ENCODE measurements around the gene TARP.

The TARP gene

GRCh38 chr7:38281266-38281665, 7.8 kb upstream of the TARP start:
- H3K36me3 ChIP-seq = no peaks in the 10 kb centered on the region
- no peak overlapping the region for H3K27ac ChIP-seq
- TF ChIP-seq EP300 (IDR thresholded peaks at IDR 0.05) (no peak), CTCF (IDR thresholded peaks at IDR 0.05) (no peak), POLR2A (IDR thresholded peaks at IDR 0.05) (no peak)
- H3K4me3 ChIP-seq = no peak overlapping the region
- no peaks in the 10 kb centered on the region for H3K4me1 ChIP-seq
- DNase-seq (ENCODE audit: low spot score in 2 of 2) = no peak
- no peaks in the 10 kb centered on the region for H3K27me3 ChIP-seq
- no peaks in the 10 kb centered on the region for H3K9me3 ChIP-seq

GRCh38 chr7:38280707-38281106, 7.3 kb upstream of the TARP start:
- no peak for DNase-seq (ENCODE audit: low spot score in 2 of 2)

GRCh38 chr7:38280000-38280399, 6.6 kb upstream of the TARP start:
- DNase-seq (ENCODE audit: low spot score in 2 of 2) = no peak
- Histone ChIP-seq H3K36me3 (no peaks in the 10 kb centered on the region), H3K4me1 (no peaks in the 10 kb centered on the region), H3K27ac (no peak overlapping the region), H3K9me3 (no peaks in the 10 kb centered on the region), H3K4me3 (no peak overlapping the region), H3K27me3 (no peaks in the 10 kb centered on the region)
- WGBS, 2 donors = 48 to 50% methylated on average over 1 of the region's 1 CpG
- no peak for TF ChIP-seq EP300 (IDR thresholded peaks at IDR 0.05)

More at GRCh38 chr7:38280707-38281106, 7.3 kb upstream of the TARP start:
- no peaks in the 10 kb centered on the region for H3K9me3 ChIP-seq
- no peak overlapping the region for H3K27ac ChIP-seq
- H3K27me3 ChIP-seq = no peaks in the 10 kb centered on the region
- WGBS, 2 donors = 93 to 95% methylated on average over 3 of the region's 3 CpGs
- no peak overlapping the region for H3K4me3 ChIP-seq
- H3K36me3 ChIP-seq = no peaks in the 10 kb centered on the region
- no peaks in the 10 kb centered on the region for H3K4me1 ChIP-seq
- TF ChIP-seq POLR2A (IDR thresholded peaks at IDR 0.05) (no peak), EP300 (IDR thresholded peaks at IDR 0.05) (no peak), CTCF (IDR thresholded peaks at IDR 0.05) (no peak)

GRCh38 chr7:38276096-38276877, 2.9 kb upstream of the TARP start:
- Histone ChIP-seq H3K4me1 (no peaks in the 10 kb centered on the region), H3K9me3 (no peaks in the 10 kb centered on the region), H3K27me3 (no peaks in the 10 kb centered on the region), H3K27ac (no peak overlapping the region), H3K4me3 (no peak overlapping the region), H3K36me3 (no peaks in the 10 kb centered on the region)
- 74% methylated on average over 6 of the region's 6 CpGs for WGBS, 2 donors
- no peak for TF ChIP-seq EP300 (IDR thresholded peaks at IDR 0.05)
- TF ChIP-seq POLR2A (IDR thresholded peaks at IDR 0.05) = no peak
- no peak for TF ChIP-seq CTCF (IDR thresholded peaks at IDR 0.05)
- no peak for DNase-seq (ENCODE audit: low spot score in 2 of 2)

- TF ChIP-seq CTCF (IDR thresholded peaks at IDR 0.05) = no peak
- TF ChIP-seq POLR2A (IDR thresholded peaks at IDR 0.05) = no peak
- no peak for TF ChIP-seq EP300 (IDR thresholded peaks at IDR 0.05)
- no peak overlapping the region for H3K27ac ChIP-seq
- H3K4me1 ChIP-seq = no peaks in the 10 kb centered on the region
- H3K27me3 ChIP-seq = no peaks in the 10 kb centered on the region
- H3K36me3 ChIP-seq = no peaks in the 10 kb centered on the region
- H3K4me3 ChIP-seq = no peak overlapping the region
- DNase-seq (ENCODE audit: low spot score in 2 of 2) = no peak
- WGBS, 2 donors = 81 to 86% methylated on average over 3 of the region's 3 CpGs
- H3K9me3 ChIP-seq = no peaks in the 10 kb centered on the region
These were observed 1.6 kb upstream of the TARP start for GRCh38 chr7:38274927-38275620.

All from tibial nerve (tissue), 4 donors.